Kidney (tissue), 14 donors: ENCODE measurements around the gene SLC6A2. TPM values are rescaled to one million over a fixed set of nuclear protein-coding genes. Genes with fewer than 3 reads are reported as not detected.
A peak's percentile ranks its signal among the peaks of the same experiment; 100 is the strongest.

ENCODE experiments used
- DNase-seq, 5 donors: peaks; one replicate each; pipeline ENCODE4 v3.0.0-alpha.2; 2013 to 2020
- FAIRE-seq: peaks from 2 replicates; lab custom pipeline; 2012; peaks lifted over from hg19 to GRCh38; lab: Jason Lieb, UNC
- H3K27ac ChIP-seq, 2 donors: one replicate each; pipeline ENCODE4 v1.7.0; 2013; ENCODE audit warnings: low read depth in 2 of 2, low read length in 2 of 2, inconsistent platforms in 1 of 2
- H3K27me3 ChIP-seq: one replicate; pipeline ENCODE4 v1.7.1; 2013; ENCODE audit warnings: low read length, inconsistent platforms; ENCODE audit not compliant: control insufficient read depth, insufficient read depth
- H3K36me3 ChIP-seq, 3 donors: one replicate each; pipeline versions ENCODE4 v1.7.0 to v1.7.1; 2013; ENCODE audit warnings: low read length in 3 of 3, control low read depth in 1 of 3, inconsistent platforms in 1 of 3; ENCODE audit not compliant: insufficient read depth in 3 of 3, control insufficient read depth in 2 of 3
- H3K4me1 ChIP-seq, 3 donors: one replicate each; pipeline versions ENCODE4 v1.7.0 to v1.7.1; 2013; ENCODE audit warnings: low read length in 3 of 3, inconsistent platforms in 1 of 3, low read depth in 1 of 3; ENCODE audit not compliant: control insufficient read depth in 2 of 3, insufficient read depth in 2 of 3
- H3K4me3 ChIP-seq, 3 donors: one replicate each; pipeline versions ENCODE4 v1.7.0 to v1.8.1; 2013; ENCODE audit warnings: low read length in 3 of 3, control low read depth in 1 of 3, inconsistent platforms in 1 of 3
- H3K9ac ChIP-seq, 3 donors: one replicate each; pipeline versions ENCODE4 v1.7.0 to v1.7.1; 2013; ENCODE audit warnings: low read length in 3 of 3, control low read depth in 1 of 3, inconsistent platforms in 1 of 3
- H3K9me3 ChIP-seq, 3 donors: one replicate each; pipeline versions ENCODE4 v1.7.0 to v1.7.1; 2013; ENCODE audit warnings: low read length in 3 of 3, control low read depth in 1 of 3, inconsistent platforms in 1 of 3; ENCODE audit not compliant: control insufficient read depth in 2 of 3, insufficient read depth in 1 of 3
- CTCF ChIP-seq: IDR thresholded peaks from 3 replicates; pipeline ENCODE4 v1.5.1; 2012; ENCODE audit warnings: mild to moderate bottlenecking, moderate library complexity, borderline replicate concordance; ENCODE audit not compliant: insufficient read depth; ENCODE audit errors: extremely low read depth
- intact Hi-C: fragments of 100-400 bp; cut with DNase I; formaldehyde crosslinking; loops from one replicate; pipeline ENCODE4 v1.11.1; 2022
- polyA plus RNA-seq: library from polyadenylated mRNA; stranded (reverse); fragments of 350-450 nt; fragmentation: Illumina TruSeq; extraction: RNeasy Lipid Tissue Mini Kit (QIAGEN cat#74804); gene quantifications from one replicate; pipeline ENCODE4 v1.2.3, GENCODE V29; 2014; ENCODE audit warnings: low read depth, low replicate concordance; ENCODE audit not compliant: insufficient read depth
- total RNA-seq: library from RNA; stranded (reverse); fragmentation: NEBNext Ultra II Directional; extraction: Animal tissue kit (Norgen Biotek cat#: 25700); gene quantifications from one replicate; pipeline ENCODE4 v1.2.1, GENCODE V29; 2021
- donor health status: control.
- donor health status: control.
- donor health status: control.
- donor health status: control.
- donor health status: control.
- donor health status: DM: yes; HTN: yes; CAD: no.
- donor health status: Normal renal cell carcinoma (clear cell type).

Gene SLC6A2
- total and polyA plus RNA-seq, 2 donors from 2014 or later: 0.09 to 0.73 TPM

- Histone ChIP-seq H3K9me3 (no peaks in the 10 kb centered on the region), H3K27me3 (peaks cover 30% of the 10 kb centered on the region), H3K4me1 (no peaks in the 10 kb centered on the region), H3K4me3 (no peak overlapping the region), H3K9ac (no peak overlapping the region), H3K36me3 (no peaks in the 10 kb centered on the region), H3K27ac (no peak overlapping the region)
- intact Hi-C loops: no loop called here
- FAIRE-seq: no peak
- no peak for TF ChIP-seq CTCF
- peak in 1 of 5 donors; percentile 13 for DNase-seq
These were observed 904 bp downstream of the SLC6A2 start for GRCh38 chr16:55656691-55657092.

DNA sequence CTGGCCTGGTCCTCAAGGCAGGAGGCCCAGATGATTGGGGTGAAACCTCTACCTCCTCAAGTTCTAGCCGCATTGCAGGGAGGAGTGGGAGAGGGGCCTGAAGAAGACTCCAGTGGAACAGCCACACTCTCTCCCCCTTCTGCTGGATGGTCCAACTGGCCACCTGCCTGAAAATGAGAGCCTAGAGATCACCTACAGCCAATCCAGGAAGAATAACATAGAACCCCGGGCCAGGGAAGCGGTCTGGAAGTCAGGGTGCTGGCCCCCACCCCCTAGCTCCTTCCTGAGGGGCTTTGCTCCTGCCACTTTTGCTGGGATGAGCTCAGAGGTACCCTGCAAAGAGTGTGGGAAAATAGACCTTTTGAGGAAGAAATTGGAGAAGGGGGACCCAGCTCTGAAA, 1.8 kb downstream of the SLC6A2 start:
- no peaks in the 10 kb centered on the region for H3K9me3 ChIP-seq
- H3K9ac ChIP-seq: no peak overlapping the region
- H3K27me3 ChIP-seq: peaks cover 30% of the 10 kb centered on the region
- TF ChIP-seq CTCF: no peak
- intact Hi-C loops: no loop called here
- H3K27ac ChIP-seq: no peak overlapping the region
- no peak overlapping the region for H3K4me3 ChIP-seq
- no peak for DNase-seq
- no peaks in the 10 kb centered on the region for H3K4me1 ChIP-seq
- H3K36me3 ChIP-seq: no peaks in the 10 kb centered on the region
- no peak for FAIRE-seq

GRCh38 chr16:55658898-55659420, 3.2 kb downstream of the SLC6A2 start:
- Histone ChIP-seq H3K4me1 (no peaks in the 10 kb centered on the region), H3K36me3 (no peaks in the 10 kb centered on the region), H3K9ac (no peak overlapping the region), H3K27ac (no peak overlapping the region), H3K4me3 (no peak overlapping the region), H3K9me3 (no peaks in the 10 kb centered on the region), H3K27me3 (peaks cover 19% of the 10 kb centered on the region)
- DNase-seq (no peak), FAIRE-seq (no peak)
- TF ChIP-seq CTCF: no peak
- intact Hi-C loops: no loop called here

GRCh38 chr16:55660026-55660425, 4.2 kb downstream of the SLC6A2 start:
- DNase-seq (no peak), FAIRE-seq (no peak)
- intact Hi-C loops: no loop called here
- H3K27me3 ChIP-seq: peaks cover 9% of the 10 kb centered on the region
- H3K9ac ChIP-seq: no peak overlapping the region
- TF ChIP-seq CTCF: no peak
- H3K4me3 ChIP-seq: no peak overlapping the region
- H3K9me3 ChIP-seq: no peaks in the 10 kb centered on the region
- H3K36me3 ChIP-seq: no peaks in the 10 kb centered on the region
- H3K27ac ChIP-seq: no peak overlapping the region
- no peaks in the 10 kb centered on the region for H3K4me1 ChIP-seq
